Ectodermal cell (in vitro differentiated cells): ENCODE results near the gene BBIP1.

Experiments used
- H3K27ac ChIP-seq: 2 replicates; pipeline ENCODE4 v1.7.0; 2013; ENCODE audit warnings: mild to moderate bottlenecking, low read depth, low read length; ENCODE audit not compliant: insufficient read depth, poor library complexity, severe bottlenecking
- H3K27me3 ChIP-seq: 2 replicates; pipeline ENCODE4 v1.7.0; 2013; ENCODE audit warnings: mild to moderate bottlenecking, low read length; ENCODE audit not compliant: insufficient read depth, control insufficient read depth, poor library complexity, severe bottlenecking
- H3K36me3 ChIP-seq: one replicate; pipeline ENCODE4 v1.7.0; 2013; ENCODE audit warnings: low read length; ENCODE audit not compliant: control insufficient read depth, insufficient read depth
- H3K4me1 ChIP-seq: one replicate; pipeline ENCODE4 v1.7.0; 2013; ENCODE audit warnings: low read length; ENCODE audit not compliant: control insufficient read depth, insufficient read depth
- H3K4me3 ChIP-seq: 2 replicates; pipeline ENCODE4 v1.7.0; 2013; ENCODE audit warnings: low read depth, low read length, control low read depth; ENCODE audit not compliant: insufficient read depth
- H3K9me3 ChIP-seq: 2 replicates; pipeline ENCODE4 v1.7.0; 2013; ENCODE audit warnings: mild to moderate bottlenecking, low read length, moderate library complexity; ENCODE audit not compliant: control insufficient read depth
- WGBS, 2 experiments: methylation state at CpG; one replicate each; pipeline ENCODE4 v1.1.7; 2013; ENCODE audit warnings: missing lambda C conversion rate in 2 of 2; 5-methylcytosine and 5-hydroxymethylcytosine counted together

Gene BBIP1

DNA sequence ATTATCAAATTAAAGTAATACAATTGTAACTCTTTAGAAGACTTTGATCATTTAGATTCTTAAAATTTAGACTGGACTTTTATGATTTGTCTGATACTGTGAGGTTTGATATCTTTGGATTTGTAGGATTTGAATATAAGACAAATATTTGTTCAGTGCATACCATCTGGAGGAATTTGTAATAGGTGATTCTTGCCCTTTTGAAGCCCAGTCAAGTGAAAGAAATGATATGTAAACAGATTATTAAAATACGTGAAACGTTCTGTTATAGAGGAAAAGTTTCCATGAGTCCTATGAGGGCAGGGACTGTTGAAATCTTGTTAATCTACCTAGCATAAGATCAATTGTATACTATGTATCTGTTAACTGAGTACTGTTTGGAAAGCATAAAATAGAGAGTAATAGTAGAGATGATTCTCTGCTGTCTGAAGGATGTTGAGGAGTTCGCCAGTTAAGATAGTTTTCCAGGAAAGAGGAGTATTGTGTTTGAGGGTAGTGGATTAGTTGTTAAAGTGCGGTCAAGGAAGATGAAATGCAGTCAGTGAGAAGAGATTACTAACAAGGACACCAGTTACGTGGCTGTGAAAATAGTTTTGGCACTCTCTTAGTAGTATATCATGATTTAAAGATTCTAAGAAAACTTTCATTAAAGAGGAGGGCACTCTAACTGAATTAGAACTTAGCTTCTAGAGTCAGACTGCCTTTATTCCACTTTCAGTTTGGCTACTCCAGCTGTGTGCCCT, 32.9 kb downstream of the BBIP1 start:
- 73 to 78% methylated on average over 5 of the region's 5 CpGs for WGBS, 2 experiments
- H3K27me3 ChIP-seq, result no peaks in the 10 kb centered on the region
- peaks cover 8% of the 10 kb centered on the region for H3K36me3 ChIP-seq
- no peak overlapping the region for H3K27ac ChIP-seq
- no peaks in the 10 kb centered on the region for H3K9me3 ChIP-seq
- no peak overlapping the region for H3K4me3 ChIP-seq
- H3K4me1 ChIP-seq, result no peaks in the 10 kb centered on the region

DNA sequence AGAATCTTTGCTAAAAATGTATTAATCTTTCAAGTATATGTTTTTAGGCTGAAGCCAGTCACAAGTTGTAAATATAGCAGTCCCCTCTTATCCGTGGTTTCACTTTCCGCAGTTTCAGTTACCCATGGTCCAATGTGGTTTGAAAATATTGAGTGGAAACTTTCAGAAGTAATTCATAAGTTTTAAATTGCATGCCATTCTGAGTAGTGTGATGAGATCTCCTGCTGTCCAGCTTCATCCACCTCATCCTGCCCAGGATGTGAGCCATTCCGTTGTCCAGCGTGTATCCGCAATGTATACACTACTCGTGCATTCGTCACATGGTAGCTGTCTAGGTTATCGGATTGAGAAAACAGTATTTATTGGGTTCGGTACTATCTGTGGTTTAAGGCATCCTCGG, 35.1 kb downstream of the BBIP1 start:
- Histone ChIP-seq H3K4me1 (no peaks in the 10 kb centered on the region), H3K4me3 (no peak overlapping the region), H3K36me3 (peaks cover 4% of the 10 kb centered on the region), H3K27ac (no peak overlapping the region), H3K9me3 (no peaks in the 10 kb centered on the region), H3K27me3 (no peaks in the 10 kb centered on the region)
- 94 to 97% methylated on average over 10 of the region's 10 CpGs for WGBS, 2 experiments

DNA sequence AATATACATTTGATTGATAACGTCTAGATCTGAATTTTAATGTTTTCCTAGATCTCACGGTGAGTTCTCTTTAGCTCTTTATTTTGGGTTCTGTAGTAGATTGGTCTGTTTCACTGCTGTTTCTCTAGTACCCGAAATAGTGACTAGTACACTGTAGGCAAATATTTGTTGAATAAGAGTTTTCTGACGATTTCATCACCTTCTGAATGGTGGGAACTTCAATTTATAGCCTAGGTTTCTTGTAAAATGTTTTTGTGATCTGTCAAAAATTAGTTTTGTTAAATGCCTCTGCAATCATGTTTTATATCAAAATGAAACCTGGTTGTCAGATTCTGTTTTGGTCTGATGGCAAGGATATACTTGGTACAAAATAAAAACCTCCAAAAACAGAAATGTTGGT, 37.1 kb downstream of the BBIP1 start:
- Histone ChIP-seq H3K4me3 (no peak overlapping the region), H3K36me3 (peaks cover under 1% of the 10 kb centered on the region), H3K27ac (no peak overlapping the region), H3K27me3 (no peaks in the 10 kb centered on the region), H3K9me3 (no peaks in the 10 kb centered on the region), H3K4me1 (no peaks in the 10 kb centered on the region)
- 91 to 97% methylated on average over 3 to 4 of the region's 4 CpGs for WGBS, 2 experiments

DNA sequence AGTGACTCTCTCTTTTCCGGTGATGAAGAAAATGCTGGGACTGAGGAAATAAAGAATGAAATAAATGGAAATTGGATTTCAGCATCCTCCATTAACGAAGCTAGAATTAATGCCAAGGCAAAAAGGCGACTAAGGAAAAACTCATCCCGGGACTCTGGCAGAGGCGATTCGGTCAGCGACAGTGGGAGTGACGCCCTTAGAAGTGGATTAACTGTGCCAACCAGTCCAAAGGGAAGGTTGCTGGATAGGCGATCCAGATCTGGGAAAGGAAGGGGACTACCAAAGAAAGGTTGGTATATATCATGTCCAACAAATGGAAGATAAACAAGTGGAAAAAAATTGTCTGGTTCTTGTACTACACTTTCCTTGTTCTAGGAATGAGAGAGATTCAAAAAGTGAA, 37.7 kb downstream of the BBIP1 start:
- H3K4me3 ChIP-seq, result no peak overlapping the region
- H3K4me1 ChIP-seq, result no peaks in the 10 kb centered on the region
- H3K27me3 ChIP-seq, result no peaks in the 10 kb centered on the region
- 94 to 97% methylated on average over 9 of the region's 9 CpGs for WGBS, 2 experiments
- H3K9me3 ChIP-seq, result no peaks in the 10 kb centered on the region
- no peaks in the 10 kb centered on the region for H3K36me3 ChIP-seq
- H3K27ac ChIP-seq, result no peak overlapping the region

DNA sequence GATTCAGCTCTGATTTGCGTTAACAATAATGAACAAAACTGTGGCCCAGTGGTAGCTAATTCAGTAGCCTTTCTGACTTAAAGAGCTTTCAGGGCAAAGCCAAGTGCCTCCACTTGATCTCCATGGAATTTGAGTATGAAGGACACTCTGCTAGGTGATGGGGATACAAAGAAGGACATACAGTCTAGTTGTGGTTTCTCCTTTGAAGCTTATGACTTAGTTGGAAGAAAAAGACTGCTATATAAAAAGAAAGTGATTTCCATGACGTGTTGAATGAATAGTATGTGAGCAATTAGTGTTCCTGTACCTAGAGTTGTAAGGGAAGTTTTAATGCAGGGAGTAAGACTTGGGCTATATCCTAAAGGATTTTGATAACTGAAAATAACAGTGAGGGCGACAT, 39.0 kb downstream of the BBIP1 start:
- no peaks in the 10 kb centered on the region for H3K27me3 ChIP-seq
- H3K27ac ChIP-seq, result no peak overlapping the region
- no peaks in the 10 kb centered on the region for H3K36me3 ChIP-seq
- no peaks in the 10 kb centered on the region for H3K4me1 ChIP-seq
- H3K9me3 ChIP-seq, result no peaks in the 10 kb centered on the region
- no peak overlapping the region for H3K4me3 ChIP-seq
- WGBS, 2 experiments, result 91 to 93% methylated on average over 3 of the region's 3 CpGs

DNA sequence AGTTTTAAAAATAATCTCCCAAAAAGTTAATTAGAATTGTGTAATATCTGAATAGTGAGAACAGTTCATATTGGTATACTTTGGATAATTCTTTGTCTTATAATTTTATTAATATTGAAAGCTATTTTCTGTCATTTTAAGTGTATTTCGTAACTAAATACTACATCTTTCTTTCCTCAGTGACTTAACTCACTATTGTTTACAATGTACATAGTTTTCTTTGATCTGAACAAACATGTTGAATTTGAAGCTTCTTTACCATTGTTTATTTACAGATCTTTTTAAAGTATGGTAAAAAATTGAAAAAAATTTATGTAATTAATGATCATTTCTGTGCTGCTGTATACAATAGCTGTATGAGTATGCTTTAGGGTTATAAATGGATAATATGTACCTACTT, 42.2 kb downstream of the BBIP1 start:
- WGBS, 2 experiments, result no CpG with 5 or more reads among the region's 1 CpG
- H3K4me3 ChIP-seq, result no peak overlapping the region
- no peaks in the 10 kb centered on the region for H3K27me3 ChIP-seq
- H3K9me3 ChIP-seq, result no peaks in the 10 kb centered on the region
- no peaks in the 10 kb centered on the region for H3K36me3 ChIP-seq
- H3K4me1 ChIP-seq, result no peaks in the 10 kb centered on the region
- no peak overlapping the region for H3K27ac ChIP-seq

DNA sequence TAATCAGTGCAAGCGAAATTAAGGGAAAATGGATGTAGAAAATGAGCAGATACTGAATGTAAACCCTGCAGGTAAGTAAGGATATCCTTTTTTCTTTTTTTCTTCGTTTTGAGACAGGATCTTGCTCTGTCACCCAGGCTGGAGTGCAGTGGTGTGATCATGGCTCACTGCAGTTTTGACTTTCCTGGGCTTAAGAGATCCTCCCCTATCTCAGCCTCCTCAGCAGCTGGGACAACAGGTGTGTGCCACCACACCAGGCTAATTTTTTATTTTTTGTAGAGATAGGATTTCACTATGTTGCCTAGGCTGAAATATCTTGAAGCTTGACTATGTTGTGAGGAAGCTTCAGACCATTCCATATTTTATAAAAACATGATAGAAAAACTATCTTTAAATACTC, 43.0 kb downstream of the BBIP1 start:
- Histone ChIP-seq H3K4me3 (no peak overlapping the region), H3K9me3 (no peaks in the 10 kb centered on the region), H3K27me3 (no peaks in the 10 kb centered on the region), H3K36me3 (no peaks in the 10 kb centered on the region), H3K4me1 (peaks cover 2% of the 10 kb centered on the region), H3K27ac (no peak overlapping the region)
- 85 to 89% methylated on average over 2 of the region's 2 CpGs for WGBS, 2 experiments

DNA sequence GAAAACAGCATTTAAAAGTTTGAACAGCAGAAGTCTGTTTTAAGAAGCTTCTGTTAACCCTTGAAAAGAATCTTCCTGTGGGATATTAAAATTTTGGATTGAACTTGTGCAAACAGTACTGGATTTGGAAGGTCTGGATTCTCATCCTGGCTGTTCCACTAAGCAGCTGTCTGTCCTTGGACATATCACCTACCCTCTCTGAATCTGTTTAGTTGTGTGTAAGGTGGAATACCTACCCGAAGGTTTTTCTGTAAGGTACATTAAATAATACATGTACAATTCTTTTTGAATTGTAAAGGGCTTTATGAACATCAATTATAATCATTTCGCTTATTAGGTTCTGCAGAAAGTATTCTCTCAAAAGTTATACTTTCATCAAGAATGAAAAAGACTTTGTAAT, 45.0 kb downstream of the BBIP1 start:
- no peak overlapping the region for H3K4me3 ChIP-seq
- no peaks in the 10 kb centered on the region for H3K9me3 ChIP-seq
- no peak overlapping the region for H3K27ac ChIP-seq
- H3K36me3 ChIP-seq, result no peaks in the 10 kb centered on the region
- H3K4me1 ChIP-seq, result peaks cover 10% of the 10 kb centered on the region
- 90% methylated on average over 1 of the region's 2 CpGs; no CpG with 5 or more reads in 1 of the 2 experiments for WGBS, 2 experiments
- no peaks in the 10 kb centered on the region for H3K27me3 ChIP-seq

DNA sequence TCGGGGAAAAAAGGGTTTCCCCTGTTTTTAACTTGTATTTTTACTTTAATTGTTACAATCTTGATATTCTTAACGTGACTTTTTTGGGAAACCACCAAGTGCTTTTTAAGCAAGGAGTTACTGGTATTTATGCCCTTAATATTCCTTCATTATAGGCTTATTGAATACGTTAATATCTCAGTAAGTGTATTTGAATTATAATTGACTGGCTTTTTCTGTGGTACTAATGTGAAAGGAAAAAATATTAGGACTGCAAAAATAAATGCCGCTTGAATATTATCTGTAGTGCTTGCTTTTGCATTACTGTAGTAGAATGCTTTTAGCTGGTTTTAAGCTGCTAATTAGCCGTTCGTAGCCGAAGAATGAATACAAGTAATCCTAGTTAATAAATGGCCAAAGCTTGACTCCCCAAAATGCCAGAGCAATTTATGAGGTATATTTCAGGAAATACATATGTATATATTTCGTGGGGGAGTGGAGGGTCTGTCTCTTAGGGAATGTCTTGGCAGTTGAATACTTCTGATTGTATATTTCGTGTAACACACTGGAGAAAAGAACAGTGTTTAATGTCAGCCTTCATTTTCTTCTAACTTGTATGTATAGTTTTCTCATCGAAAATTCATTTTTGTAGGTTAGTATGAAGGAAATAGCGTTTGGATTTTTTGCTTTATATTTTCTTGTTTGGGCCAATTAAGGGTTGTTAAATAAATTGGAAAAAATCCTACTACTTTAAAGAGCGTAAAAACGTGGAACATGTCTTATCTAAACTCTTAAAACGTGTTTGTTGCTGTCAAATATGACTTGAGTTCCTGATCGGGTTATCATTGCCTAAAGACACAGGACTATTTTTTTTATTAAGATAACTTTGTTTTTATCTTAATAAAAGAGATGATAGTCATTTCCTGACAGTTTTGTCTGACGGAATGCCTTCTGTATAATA, 45.7 kb downstream of the BBIP1 start:
- H3K27me3 ChIP-seq, result no peaks in the 10 kb centered on the region
- no peaks in the 10 kb centered on the region for H3K36me3 ChIP-seq
- H3K4me1 ChIP-seq, result peaks cover 10% of the 10 kb centered on the region
- WGBS, 2 experiments, result 45 to 46% methylated on average over 15 to 16 of the region's 16 CpGs
- H3K4me3 ChIP-seq, result peak overlapping the region; percentile 65
- H3K9me3 ChIP-seq, result no peaks in the 10 kb centered on the region
- H3K27ac ChIP-seq, result peak overlapping the region; percentile 96
